T47D (cell line): Measurements from ENCODE around the gene KIAA0232.
"Not testable (repeated sequence)": the region's sequence is repeated elsewhere in the genome, so short reads cannot be mapped to it uniquely, and the experiment has no call there.

ENCODE experiments used
- DNase-seq, 2 experiments: peaks; one replicate each; pipeline versions ENCODE4 v3.0.0 to v3.0.0-alpha.2; 2011 to 2012; ENCODE audit warnings: low read depth in 1 of 2, low spot score in 1 of 2
- JUND ChIP-seq: IDR thresholded peaks from 2 replicates; pipeline ENCODE4 v1.6.1; 2012; ENCODE audit warnings: low read depth
- in situ Hi-C: cut with HindIII; loops from 2 replicates; pipeline ENCODE4 v1.10.0; 2016; ENCODE audit warnings: low sequenced_read_pairs, low pct_unique_long_range_greater_than_20kb

Gene KIAA0232

DNA sequence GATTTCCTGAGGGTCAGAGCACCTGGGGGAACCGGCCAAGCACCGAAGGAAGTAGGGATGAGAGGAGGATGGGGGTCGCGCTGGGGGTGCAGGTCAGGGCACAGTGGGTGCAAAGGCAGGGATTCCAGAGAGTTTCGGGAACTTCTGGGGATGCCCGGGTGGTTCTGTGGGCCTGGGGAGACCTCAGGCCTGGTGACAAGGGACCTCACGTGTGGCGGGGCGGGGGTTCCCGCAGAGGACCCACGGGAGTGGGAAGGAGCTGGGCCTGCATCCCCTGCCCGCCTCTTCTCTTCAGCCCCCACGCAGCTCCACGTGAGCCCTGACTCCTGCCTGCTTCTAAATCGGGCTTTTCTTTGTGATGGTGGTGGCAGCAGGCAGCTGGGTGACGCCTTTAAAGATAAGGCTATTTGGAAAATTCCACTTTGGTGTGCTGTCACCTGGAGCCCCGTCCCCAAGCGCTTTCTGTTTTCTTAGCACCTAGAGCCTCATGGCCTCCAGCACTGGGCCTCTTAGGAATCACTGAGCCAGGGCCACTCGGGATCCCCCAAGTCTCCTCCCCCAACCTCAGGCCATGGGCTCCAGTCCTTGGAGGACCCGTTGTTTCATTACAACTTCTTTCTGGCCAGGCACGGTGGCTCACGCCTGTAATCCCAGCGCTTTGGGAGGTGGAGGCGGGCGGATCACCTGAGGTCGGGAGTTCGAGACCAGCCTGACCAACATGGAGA lies 120.0 kb downstream of the KIAA0232 start:
- in situ Hi-C loops: no loop called here
- DNase-seq: no peak
- TF ChIP-seq JUND: no peak

- in situ Hi-C loops: no loop called here
- DNase-seq: no peak
- no peak for TF ChIP-seq JUND
These were observed 123.3 kb downstream of the KIAA0232 start for GRCh38 chr4:6905516-6906445.

DNA sequence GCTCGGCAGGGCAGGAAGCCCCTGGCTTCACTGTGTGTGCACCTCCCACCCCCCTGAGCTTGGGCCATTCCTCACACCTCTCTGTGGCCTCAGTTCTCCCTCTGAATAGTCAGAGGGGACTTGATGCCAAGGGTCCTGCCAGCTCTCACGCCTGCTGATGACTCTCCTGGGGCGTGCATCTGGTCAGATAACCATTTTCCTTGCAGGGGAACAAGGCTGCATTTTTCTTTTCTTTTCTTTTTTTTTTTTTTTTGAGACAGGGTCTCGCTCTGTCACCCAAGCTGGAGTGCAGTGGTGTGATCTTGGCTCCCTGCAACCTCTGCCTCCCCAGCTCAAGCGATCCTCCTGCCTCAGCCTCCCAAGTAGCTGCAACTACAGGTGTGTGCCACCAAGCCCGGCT lies 124.0 kb downstream of the KIAA0232 start:
- DNase-seq, in situ Hi-C loops: not testable (repeated sequence)

DNA sequence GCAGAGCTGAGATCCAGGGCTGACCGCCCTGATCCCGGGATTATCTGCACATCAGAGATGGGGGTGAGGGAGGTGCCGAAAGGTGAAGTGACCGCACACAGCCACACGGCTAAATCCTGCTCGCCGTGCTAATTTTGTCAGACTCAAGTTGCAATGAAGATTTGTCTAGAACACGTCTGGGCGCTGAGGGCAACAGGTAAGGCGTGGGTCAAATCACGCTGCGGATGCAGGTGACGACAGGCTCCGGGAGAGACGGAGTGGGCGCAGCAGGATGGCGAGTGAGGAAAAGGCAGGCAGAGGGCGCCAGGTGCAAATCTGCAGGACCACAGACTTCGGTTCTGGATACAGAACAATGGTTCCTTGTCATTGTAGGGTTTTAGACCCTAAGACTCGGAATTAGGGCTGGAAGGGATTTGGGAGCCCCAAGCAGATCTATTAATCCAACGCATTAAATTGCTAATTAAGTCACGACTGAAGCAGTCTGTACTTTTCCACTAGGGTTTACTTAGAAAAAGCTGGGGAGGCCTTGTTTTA lies 125.2 kb downstream of the KIAA0232 start:
- in situ Hi-C loops: no loop called here
- DNase-seq: peak; percentile 66 to 73
- TF ChIP-seq JUND: no peak

- DNase-seq: no peak
- TF ChIP-seq JUND: no peak
- in situ Hi-C loops: no loop called here
These were observed 126.0 kb downstream of the KIAA0232 start for GRCh38 chr4:6908432-6909112.

DNA sequence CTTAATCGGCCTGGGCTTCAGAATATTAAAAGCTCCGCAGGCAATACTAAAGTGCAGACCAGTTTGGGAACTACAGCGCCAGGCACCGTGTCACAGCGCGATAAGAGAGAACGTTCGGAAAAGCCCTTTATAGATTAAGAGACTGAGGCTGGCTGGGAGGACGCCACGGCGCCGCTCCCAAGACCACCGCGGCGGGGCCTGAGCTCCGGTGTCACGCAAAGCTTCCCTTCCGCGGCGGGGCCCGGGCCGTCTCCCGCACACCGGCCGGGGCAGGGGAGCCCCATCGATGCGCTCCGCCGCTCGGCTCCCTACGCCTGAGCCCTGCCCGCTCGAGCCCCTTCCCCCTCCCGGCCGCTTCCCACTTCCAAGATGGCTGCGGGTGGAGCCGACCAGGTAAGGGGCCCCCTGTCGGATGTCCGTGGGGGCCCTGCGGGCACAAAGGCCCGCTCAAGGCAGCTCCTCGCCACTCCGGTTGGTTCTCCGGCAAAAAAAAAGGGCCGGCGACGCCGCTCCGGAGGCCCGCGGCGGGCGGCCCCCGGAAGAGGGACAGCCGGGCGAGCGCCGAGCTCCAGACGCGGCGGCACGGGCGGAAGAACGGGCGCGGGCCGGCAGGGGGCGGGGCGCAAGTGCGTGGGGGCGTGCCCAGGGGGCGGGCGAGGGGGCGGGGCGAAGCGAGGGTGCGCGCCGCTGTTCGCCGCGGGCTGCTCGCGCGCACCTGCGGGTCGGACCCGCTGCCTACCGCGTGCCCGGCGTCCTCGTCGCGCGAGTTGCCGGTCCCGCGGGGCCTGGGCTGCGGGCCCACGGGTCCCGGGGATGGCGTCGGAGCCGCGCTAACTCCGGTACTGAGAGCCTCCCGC lies 126.8 kb downstream of the KIAA0232 start, which contains the start of gene TBC1D14:
Gene TBC1D14, plus strand, starts transcription at position 714 of the 857 bp plus-strand sequence. CDS start 13,564 bp downstream, outside the sequence.
- in situ Hi-C loops: no loop called here
- TF ChIP-seq JUND: no peak
- peak; percentile 85 to 86 for DNase-seq

DNA sequence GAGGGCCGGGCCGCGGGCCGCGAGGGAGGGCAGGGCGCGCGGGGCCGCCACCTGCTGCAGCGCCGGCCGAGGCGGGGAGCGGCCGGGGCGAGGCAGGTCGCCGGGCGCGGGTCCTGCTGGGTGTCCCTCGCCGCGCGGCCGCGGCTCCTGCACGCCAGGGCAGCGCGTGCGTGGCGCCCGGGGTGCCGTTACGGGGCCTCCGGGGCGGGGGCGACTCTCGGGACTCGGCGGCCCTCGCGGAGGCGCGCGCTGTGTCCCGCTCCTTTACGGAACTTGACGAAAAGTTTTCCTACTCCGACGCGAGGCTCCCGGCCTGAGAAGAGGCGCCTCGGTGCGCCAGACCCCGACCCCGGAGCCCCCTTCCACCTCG lies 127.4 kb downstream of the KIAA0232 start:
- TF ChIP-seq JUND: no peak
- in situ Hi-C loops: no loop called here
- peak in 1 of 2 experiments; percentile 28 for DNase-seq

- no peak for TF ChIP-seq JUND
- in situ Hi-C loops: no loop called here
- peak; percentile 42 to 43 for DNase-seq
These were observed 127.9 kb downstream of the KIAA0232 start for GRCh38 chr4:6910340-6910959.

GRCh38 chr4:6910960-6911874 lies 128.7 kb downstream of the KIAA0232 start:
- no peak for DNase-seq
- no peak for TF ChIP-seq JUND
- in situ Hi-C loops: no loop called here

DNA sequence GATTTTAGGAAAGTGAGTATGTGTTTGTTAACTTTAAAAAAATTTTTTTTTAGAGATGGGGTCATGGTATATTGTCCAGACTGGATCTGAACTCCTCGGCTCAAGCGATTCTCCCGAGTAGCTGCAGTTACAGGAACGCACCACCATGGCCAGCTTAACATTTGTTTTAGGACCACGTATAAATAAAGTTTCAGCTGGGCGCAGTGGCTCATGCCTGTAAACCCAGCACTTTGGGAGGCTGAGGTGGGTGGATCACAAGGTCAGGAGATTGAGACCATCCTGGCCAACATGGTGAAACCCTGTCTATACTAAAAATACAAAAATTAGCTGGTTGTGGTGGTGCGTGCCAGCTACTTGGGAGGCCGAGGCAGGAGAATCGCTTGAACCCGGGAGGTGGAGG lies 129.4 kb downstream of the KIAA0232 start:
- in situ Hi-C loops, DNase-seq: not testable (repeated sequence)
